ENCODE data around the gene MAPKAPK2.

MAPKAPK2 gene

GRCh38 chr1:206661161-206661820, 23.4 kb upstream of the MAPKAPK2 start:
- no peak for DNase-seq (ENCODE audit: low read depth)

- DNase-seq (ENCODE audit: low read depth): no peak
These were observed 22.2 kb upstream of the MAPKAPK2 start for GRCh38 chr1:206662396-206663092.

GRCh38 chr1:206663362-206663761, 21.3 kb upstream of the MAPKAPK2 start:
- DNase-seq (ENCODE audit: low read depth): no peak

GRCh38 chr1:206663832-206664652, 20.7 kb upstream of the MAPKAPK2 start:
- no peak for DNase-seq (ENCODE audit: low read depth)

GRCh38 chr1:206664740-206665139, 20.0 kb upstream of the MAPKAPK2 start:
- no peak for DNase-seq (ENCODE audit: low read depth)

GRCh38 chr1:206666031-206666561, 18.6 kb upstream of the MAPKAPK2 start:
- DNase-seq (ENCODE audit: low read depth): no peak

- DNase-seq (ENCODE audit: low read depth): no peak
These were observed 17.6 kb upstream of the MAPKAPK2 start for GRCh38 chr1:206666954-206667665.

- DNase-seq (ENCODE audit: low read depth): no peak
These were observed 16.4 kb upstream of the MAPKAPK2 start for GRCh38 chr1:206668351-206668750.

- no peak for DNase-seq (ENCODE audit: low read depth)
These were observed 15.8 kb upstream of the MAPKAPK2 start for GRCh38 chr1:206668874-206669410.

- no peak for DNase-seq (ENCODE audit: low read depth)
These were observed 12.6 kb upstream of the MAPKAPK2 start for GRCh38 chr1:206672011-206672688.

- DNase-seq (ENCODE audit: low read depth): peak; percentile 70
These were observed 11.6 kb upstream of the MAPKAPK2 start for GRCh38 chr1:206672844-206673758.

GRCh38 chr1:206674236-206674635, 10.5 kb upstream of the MAPKAPK2 start:
- DNase-seq (ENCODE audit: low read depth): no peak

- peak; percentile 98 for DNase-seq (ENCODE audit: low read depth)
These were observed 9.9 kb upstream of the MAPKAPK2 start for GRCh38 chr1:206674745-206675175.

GRCh38 chr1:206676499-206676898, 8.2 kb upstream of the MAPKAPK2 start:
- DNase-seq (ENCODE audit: low read depth): no peak

- DNase-seq (ENCODE audit: low read depth): no peak
These were observed 6.2 kb upstream of the MAPKAPK2 start for GRCh38 chr1:206678490-206678889.

- DNase-seq (ENCODE audit: low read depth): no peak
These were observed 4.9 kb upstream of the MAPKAPK2 start for GRCh38 chr1:206679738-206680211.

GRCh38 chr1:206680279-206680678, 4.4 kb upstream of the MAPKAPK2 start:
- DNase-seq (ENCODE audit: low read depth): no peak

- DNase-seq (ENCODE audit: low read depth): no peak
These were observed 3.3 kb upstream of the MAPKAPK2 start for GRCh38 chr1:206681359-206681758.

GRCh38 chr1:206682111-206682510, 2.6 kb upstream of the MAPKAPK2 start:
- DNase-seq (ENCODE audit: low read depth): no peak

GRCh38 chr1:206683313-206683712, 1.4 kb upstream of the MAPKAPK2 start:
- no peak for DNase-seq (ENCODE audit: low read depth)

Measured in stromal cell of bone marrow (primary cell).